ENCODE results near the gene TEX50. TPM values are rescaled to one million over a fixed set of nuclear protein-coding genes. Genes with fewer than 3 reads are reported as not detected.
A peak's percentile ranks its signal among the peaks of the same experiment; 100 is the strongest.
"Not testable (repeated sequence)": the region's sequence is repeated elsewhere in the genome, so short reads cannot be mapped to it uniquely, and the experiment has no call there.

The TEX50 gene
- total RNA-seq, 3 donors from 2014 or later, result not detected

GRCh38 chr1:173663159-173663558 lies 28.0 kb downstream of the TEX50 start:
- Histone ChIP-seq H3K4me3 (no peak overlapping the region), H3K4me1 (no peaks in the 10 kb centered on the region), H3K27me3 (no peaks in the 10 kb centered on the region), H3K36me3 (no peaks in the 10 kb centered on the region), H3K9me3 (no peaks in the 10 kb centered on the region), H3K27ac (no peak overlapping the region)
- TF ChIP-seq POLR2AphosphoS5 (IDR thresholded peaks at IDR 0.05), result no peak
- no peak for TF ChIP-seq CTCF (IDR thresholded peaks at IDR 0.05)
- TF ChIP-seq POLR2A (IDR thresholded peaks at IDR 0.05), result no peak
- DNase-seq (ENCODE audit: low spot score in 2 of 2), result no peak
- intact Hi-C loops (cut with DNase I; ENCODE audit: low total_unique reads), result loop anchor here (5.0 kb wide), 1 partner anchor 409 kb away; no protein-coding TSS in a partner anchor

- intact Hi-C loops (cut with DNase I; ENCODE audit: low total_unique reads), result no loop called here
- TF ChIP-seq CTCF (IDR thresholded peaks at IDR 0.05), result no peak
- TF ChIP-seq POLR2AphosphoS5 (IDR thresholded peaks at IDR 0.05), result no peak
- no peak for TF ChIP-seq POLR2A (IDR thresholded peaks at IDR 0.05)
- no peak for DNase-seq (ENCODE audit: low spot score in 2 of 2)
- Histone ChIP-seq H3K4me1 (no peaks in the 10 kb centered on the region), H3K36me3 (no peaks in the 10 kb centered on the region), H3K27me3 (peaks cover 0 to 12% of the 10 kb centered on the region in 2 donors), H3K9me3 (no peaks in the 10 kb centered on the region), H3K4me3 (no peak overlapping the region), H3K27ac (no peak overlapping the region)
These were observed 31.5 kb downstream of the TEX50 start for GRCh38 chr1:173666646-173667045.

- Histone ChIP-seq H3K4me3 (peak within 1 kb of the TSS; percentile 29 to 57 (median 55)), H3K27me3 (peaks cover 0 to 12% of the 10 kb centered on the region in 2 donors), H3K4me1 (no peaks in the 10 kb centered on the region), H3K36me3 (no peaks in the 10 kb centered on the region), H3K9me3 (no peaks in the 10 kb centered on the region), H3K27ac (no peak within 1 kb of the TSS)
- intact Hi-C loops (cut with DNase I; ENCODE audit: low total_unique reads), result no loop called here
- DNase-seq (ENCODE audit: low spot score in 2 of 2), result no peak
- no peak for TF ChIP-seq CTCF (IDR thresholded peaks at IDR 0.05)
- no peak for TF ChIP-seq POLR2A (IDR thresholded peaks at IDR 0.05)
- no peak for TF ChIP-seq POLR2AphosphoS5 (IDR thresholded peaks at IDR 0.05)
These were observed 34.4 kb downstream of the TEX50 start, which contains the start of gene ANKRD45 for GRCh38 chr1:173669491-173669941. ANKRD45 (minus strand) TSS chr1:173669851; CDS start chr1:173659418, 10,433 bp downstream.

GRCh38 chr1:173674496-173674895 lies 39.4 kb downstream of the TEX50 start:
- intact Hi-C loops (cut with DNase I; ENCODE audit: low total_unique reads); H3K9me3 ChIP-seq; H3K27ac ChIP-seq; H3K27me3 ChIP-seq; H3K4me3 ChIP-seq; H3K4me1 ChIP-seq; H3K36me3 ChIP-seq; DNase-seq (ENCODE audit: low spot score in 2 of 2): not testable (repeated sequence)

- DNase-seq (ENCODE audit: low spot score in 2 of 2); H3K9me3 ChIP-seq; H3K36me3 ChIP-seq; H3K4me1 ChIP-seq; H3K4me3 ChIP-seq; H3K27me3 ChIP-seq; H3K27ac ChIP-seq; intact Hi-C loops (cut with DNase I; ENCODE audit: low total_unique reads): not testable (repeated sequence)
These were observed 45.0 kb downstream of the TEX50 start for GRCh38 chr1:173680152-173680551.

- H3K27me3 ChIP-seq, result no peaks in the 10 kb centered on the region
- H3K9me3 ChIP-seq, result no peaks in the 10 kb centered on the region
- no peaks in the 10 kb centered on the region for H3K36me3 ChIP-seq
- TF ChIP-seq CTCF (IDR thresholded peaks at IDR 0.05) (no peak), POLR2AphosphoS5 (IDR thresholded peaks at IDR 0.05) (no peak), POLR2A (IDR thresholded peaks at IDR 0.05) (no peak)
- intact Hi-C loops (cut with DNase I; ENCODE audit: low total_unique reads), result no loop called here
- no peaks in the 10 kb centered on the region for H3K4me1 ChIP-seq
- no peak overlapping the region for H3K4me3 ChIP-seq
- no peak for DNase-seq (ENCODE audit: low spot score in 2 of 2)
- H3K27ac ChIP-seq, result no peak overlapping the region
These were observed 47.0 kb downstream of the TEX50 start for GRCh38 chr1:173682184-173682583.

GRCh38 chr1:173683838-173684237 lies 48.7 kb downstream of the TEX50 start:
- H3K4me3 ChIP-seq, H3K27ac ChIP-seq: not testable (repeated sequence)

GRCh38 chr1:173685121-173685520 lies 50.0 kb downstream of the TEX50 start:
- DNase-seq (ENCODE audit: low spot score in 2 of 2); H3K9me3 ChIP-seq; H3K27me3 ChIP-seq; H3K4me1 ChIP-seq; H3K4me3 ChIP-seq; H3K27ac ChIP-seq; intact Hi-C loops (cut with DNase I; ENCODE audit: low total_unique reads); H3K36me3 ChIP-seq: not testable (repeated sequence)

More at GRCh38 chr1:173683838-173684237, 48.7 kb downstream of the TEX50 start:
- intact Hi-C loops (cut with DNase I; ENCODE audit: low total_unique reads); H3K36me3 ChIP-seq; H3K9me3 ChIP-seq; H3K4me1 ChIP-seq; H3K27me3 ChIP-seq; DNase-seq (ENCODE audit: low spot score in 2 of 2): not testable (repeated sequence)

All from breast epithelium (tissue), 4 donors.